GM19239 (cell line): ENCODE measurements around the gene AKAP1.

Experiments
- DNase-seq: peaks from one replicate; pipeline ENCODE4 v3.0.0; 2011; ENCODE audit warnings: low spot score; ENCODE audit not compliant: insufficient read length
- FAIRE-seq: peaks from 2 replicates; lab custom pipeline; 2011; peaks lifted over from hg19 to GRCh38; lab: Jason Lieb, UNC

AKAP1 gene, protein sequence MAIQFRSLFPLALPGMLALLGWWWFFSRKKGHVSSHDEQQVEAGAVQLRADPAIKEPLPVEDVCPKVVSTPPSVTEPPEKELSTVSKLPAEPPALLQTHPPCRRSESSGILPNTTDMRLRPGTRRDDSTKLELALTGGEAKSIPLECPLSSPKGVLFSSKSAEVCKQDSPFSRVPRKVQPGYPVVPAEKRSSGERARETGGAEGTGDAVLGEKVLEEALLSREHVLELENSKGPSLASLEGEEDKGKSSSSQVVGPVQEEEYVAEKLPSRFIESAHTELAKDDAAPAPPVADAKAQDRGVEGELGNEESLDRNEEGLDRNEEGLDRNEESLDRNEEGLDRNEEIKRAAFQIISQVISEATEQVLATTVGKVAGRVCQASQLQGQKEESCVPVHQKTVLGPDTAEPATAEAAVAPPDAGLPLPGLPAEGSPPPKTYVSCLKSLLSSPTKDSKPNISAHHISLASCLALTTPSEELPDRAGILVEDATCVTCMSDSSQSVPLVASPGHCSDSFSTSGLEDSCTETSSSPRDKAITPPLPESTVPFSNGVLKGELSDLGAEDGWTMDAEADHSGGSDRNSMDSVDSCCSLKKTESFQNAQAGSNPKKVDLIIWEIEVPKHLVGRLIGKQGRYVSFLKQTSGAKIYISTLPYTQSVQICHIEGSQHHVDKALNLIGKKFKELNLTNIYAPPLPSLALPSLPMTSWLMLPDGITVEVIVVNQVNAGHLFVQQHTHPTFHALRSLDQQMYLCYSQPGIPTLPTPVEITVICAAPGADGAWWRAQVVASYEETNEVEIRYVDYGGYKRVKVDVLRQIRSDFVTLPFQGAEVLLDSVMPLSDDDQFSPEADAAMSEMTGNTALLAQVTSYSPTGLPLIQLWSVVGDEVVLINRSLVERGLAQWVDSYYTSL

DNA sequence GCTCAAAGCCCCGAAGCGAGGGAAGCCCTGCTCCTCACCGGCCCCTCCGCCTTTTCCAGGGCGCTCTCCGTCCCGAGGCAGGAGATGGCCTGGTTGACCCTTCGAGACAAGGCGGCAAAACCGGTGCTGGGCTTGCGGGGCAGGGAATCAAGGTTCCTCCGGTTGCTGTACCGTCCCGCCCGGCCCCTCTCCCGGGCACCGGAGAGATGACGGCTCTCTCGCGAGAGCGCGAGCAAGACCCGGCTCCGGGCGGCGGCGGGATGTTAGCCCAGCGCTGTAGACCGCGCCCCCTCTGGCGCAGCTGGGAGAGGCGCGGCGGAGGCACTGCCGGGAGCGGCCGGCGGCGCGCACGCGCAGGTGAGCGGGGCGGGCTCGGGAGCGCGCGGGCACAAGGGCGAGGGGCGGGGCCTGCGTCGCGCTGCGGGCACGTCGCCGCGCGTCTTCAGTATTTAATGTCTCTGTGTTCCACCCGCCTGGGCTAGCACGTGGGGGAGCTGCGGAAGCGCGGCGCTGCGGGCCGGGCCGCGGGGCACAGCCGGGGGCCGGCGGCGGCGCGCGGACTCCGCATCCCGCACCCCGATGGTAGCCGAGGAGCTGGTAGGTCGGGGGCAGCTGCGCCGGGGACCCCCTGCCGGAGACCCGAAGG lies at the start of gene AKAP1:
Gene AKAP1 (plus strand): TSS at position 445 of the 646 bp plus-strand sequence. CDS start 20,219 bp downstream, outside the sequence.
- DNase-seq: peak; percentile 93
- peak; percentile 87 for FAIRE-seq

DNA sequence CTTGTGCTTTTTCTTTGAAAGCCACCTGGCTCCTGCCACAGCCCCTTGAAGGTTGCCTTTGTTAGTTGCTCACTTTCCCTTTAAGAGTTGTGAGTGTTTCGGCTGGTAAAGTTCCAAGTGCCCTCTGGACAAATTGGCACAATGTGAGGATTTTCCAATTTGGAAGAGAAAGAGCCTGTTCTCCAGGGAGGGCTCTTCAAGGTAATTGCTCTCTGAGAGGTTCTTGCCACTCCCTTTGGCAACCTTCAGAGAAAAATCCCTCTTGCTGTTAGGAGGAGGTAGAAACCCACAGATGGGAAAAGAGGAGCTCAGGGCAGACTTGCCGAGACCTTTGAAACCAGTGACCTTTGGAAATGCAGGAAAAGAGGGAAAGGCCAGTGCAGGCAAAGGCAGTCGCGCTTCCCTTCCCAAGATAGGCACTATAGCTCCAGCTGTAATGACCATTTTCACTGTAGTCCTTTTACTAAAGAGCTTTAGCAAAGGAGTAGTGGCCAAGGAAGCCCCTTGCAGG lies 49.0 kb upstream of the AKAP1 start:
- no peak for FAIRE-seq
- no peak for DNase-seq

DNA sequence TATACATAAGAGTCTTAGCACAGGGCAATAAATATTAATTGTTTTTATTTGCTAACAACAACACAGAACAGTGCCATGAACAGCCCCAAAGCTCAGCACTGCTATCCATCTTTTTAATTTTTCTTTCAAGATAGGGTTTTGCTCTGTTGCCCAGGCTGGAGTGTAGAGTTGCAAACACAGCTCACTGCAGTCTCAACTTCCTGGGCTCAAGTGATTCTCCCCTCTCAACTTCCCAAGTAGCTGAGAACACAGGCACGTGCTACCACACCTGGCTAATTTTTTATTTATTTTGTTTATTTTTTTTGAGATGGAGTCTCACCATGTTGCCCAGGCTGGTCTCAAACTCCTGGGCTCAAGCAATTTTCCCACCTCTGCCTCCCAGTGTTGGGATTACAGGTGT lies 47.6 kb upstream of the AKAP1 start:
- FAIRE-seq (no peak), DNase-seq (no peak)

DNA sequence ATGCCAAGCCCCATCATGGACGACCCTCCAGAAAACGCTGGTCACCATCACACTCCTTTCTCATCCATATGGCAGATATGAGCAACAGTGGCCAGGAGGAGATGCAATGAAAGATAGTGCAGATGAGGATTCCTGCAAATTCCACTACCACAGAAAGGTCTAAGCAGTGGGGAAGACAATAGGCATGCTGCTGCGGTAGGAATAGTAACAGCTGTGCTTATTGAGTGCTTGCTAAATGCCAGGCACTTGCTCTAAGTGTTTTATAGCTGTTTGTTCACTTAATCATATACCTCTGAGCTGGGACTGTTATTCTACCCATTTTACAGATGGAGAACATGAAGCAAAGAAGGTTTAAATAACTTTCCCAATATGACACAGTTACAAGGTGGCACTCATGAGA lies 46.6 kb upstream of the AKAP1 start:
- DNase-seq (no peak), FAIRE-seq (no peak)

DNA sequence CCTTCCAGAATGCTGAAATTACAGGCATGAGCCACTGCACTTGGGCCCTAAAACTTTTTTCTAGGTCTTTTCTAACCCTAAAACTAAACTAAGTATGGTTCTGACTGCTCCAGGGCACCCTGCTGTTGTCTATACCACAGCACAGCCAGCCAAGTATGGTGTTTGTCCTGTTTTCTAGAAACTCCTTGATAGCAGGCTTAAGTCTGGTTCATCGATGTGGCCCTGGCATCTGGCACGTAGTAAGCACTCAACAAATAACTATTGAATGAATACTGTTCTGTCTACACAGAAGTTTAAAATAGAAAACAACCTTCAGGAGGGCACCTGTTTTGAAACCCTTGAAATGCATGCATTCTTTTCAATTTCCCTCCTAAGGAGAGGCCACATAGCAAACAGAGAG lies 44.5 kb upstream of the AKAP1 start:
- no peak for FAIRE-seq
- DNase-seq: no peak

DNA sequence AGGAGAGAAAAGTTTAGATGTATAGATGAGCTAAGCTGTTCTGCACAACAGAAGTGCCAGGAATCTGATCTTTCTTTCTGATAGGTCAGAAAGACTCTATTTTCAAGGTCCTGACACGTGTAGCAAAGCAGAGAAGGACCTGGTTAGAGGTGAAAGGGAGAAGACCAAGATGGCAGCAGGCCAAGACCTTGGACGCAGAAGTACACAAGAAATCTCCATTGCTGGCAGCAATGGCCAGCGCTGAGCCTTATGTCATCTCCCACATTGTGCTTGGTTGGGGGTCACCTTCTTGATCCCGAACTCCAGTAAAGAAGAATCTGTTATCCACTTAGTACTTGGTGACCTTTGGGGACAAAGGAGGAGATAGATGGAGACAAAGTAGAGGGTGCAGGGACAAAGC lies 41.8 kb upstream of the AKAP1 start:
- DNase-seq: no peak
- FAIRE-seq: no peak

DNA sequence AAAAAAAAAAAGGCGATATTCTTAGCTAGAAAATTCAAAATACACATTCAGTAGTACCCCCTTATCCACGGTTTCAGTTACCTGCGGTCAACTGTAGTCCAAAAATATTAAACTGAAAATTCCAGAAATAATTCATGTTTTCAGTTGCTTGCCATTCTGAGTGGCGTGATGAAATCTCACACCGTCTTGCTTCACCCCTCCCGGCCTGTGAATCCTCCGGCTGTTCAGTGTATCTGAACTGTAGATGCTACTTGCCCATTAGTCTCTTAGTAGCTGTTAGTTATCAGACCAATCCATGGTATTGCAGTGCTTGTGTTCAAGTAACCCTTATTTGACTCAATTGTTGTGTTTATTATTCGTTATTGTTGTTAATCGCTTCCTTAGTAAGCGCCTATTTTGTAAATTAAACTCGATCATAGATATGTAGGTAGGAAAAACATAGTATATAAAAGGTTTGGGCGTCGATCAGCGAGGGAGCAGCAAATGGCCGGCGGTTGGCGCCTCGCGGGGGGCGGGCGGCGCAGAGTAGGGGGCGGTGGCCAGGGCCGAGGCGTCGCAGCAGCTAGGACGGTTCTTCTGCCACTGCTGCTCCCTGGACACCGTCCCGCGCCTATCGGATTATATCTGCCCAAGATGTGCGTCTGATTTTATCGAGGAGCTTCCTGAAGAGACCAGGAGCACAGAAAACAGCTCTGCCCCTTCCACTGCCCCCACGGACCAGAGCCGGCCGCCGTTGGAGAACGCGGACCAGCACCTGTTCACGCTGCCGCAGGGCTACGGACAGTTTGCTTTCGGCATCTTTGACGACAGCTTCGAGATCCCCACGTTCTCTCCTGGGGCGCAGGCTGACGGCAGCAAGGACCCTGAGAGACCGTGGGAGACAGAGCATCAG lies 39.8 kb upstream of the AKAP1 start:
- no peak for FAIRE-seq
- DNase-seq: no peak

DNA sequence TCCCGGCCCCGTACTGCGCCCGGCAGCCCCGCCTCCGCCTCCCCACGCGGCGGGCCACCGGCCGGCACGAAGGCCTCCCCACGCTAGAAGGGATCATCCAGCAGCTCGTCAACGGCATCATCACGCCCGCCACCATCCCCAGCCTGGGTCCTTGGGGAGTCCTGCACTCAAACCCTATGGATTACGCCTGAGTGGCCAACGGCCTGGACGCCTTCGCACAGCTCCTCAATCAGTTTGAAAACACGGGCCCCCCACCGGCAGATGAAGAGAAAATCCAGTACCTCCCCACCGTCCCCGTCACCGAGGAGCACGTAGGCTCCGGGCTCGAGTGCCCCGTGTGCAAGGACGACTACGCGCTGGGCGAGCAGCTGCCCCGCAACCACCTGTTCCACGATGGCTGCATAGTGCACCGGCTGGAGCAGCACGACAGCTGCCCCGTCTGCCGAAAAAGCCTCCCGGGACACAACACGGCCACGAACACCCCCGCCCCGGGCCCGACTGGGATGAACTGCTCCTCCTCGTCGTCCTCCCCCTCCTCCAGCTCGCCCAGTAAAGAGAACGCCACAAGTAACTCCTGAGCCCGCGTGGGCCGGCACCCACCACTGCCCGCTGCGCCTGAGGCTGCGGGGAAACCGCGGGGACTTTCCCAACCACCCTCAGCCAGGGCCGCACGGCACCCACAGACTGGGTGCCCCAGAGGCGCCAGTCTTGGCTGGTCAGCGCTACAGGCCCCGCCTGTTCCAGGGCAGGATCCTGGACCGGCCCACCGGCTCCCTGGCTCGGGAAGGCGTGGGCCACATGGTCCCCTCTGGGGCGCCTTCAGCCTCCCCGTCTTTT lies 39.0 kb upstream of the AKAP1 start:
- peak; percentile 11 for FAIRE-seq
- peak; percentile 40 for DNase-seq

DNA sequence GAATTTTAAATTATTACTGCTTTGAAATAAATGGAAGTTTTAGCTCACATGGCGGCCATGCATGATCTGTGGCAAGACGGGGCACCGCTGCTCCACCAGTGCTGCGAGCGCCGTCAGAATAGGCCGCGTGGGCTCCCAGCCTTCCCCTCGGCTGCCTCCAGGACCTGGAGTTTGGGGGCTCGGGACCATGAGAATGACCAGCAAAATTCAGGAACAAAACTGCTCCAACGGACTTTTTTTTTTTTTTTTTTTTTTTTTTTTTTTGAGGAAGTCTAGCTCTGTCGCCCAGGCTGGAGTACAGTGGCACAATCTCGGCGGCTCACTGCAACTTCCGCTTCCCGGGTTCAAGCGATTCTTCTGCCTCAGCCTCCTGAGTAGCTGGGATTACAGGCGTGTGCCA lies 38.3 kb upstream of the AKAP1 start:
- DNase-seq (no peak), FAIRE-seq (no peak)

DNA sequence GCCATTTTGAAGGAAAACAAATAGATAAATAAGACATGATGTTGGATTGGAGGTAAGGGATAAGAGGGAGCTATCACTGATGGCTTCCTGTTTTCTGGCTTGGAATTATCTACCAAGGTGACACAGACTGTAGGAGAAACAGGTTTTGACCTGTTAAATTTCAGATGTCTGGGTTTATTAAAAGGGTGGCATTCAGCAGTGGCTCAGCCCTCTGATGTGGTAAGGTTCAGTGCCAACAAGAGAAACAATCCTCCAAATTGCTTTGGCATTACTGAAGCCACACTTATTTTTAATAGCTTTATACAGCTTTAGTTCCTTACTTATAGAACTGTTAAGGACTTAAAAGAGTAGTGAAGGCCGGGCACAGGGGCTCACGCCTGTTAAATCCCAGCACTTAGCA lies 37.0 kb upstream of the AKAP1 start:
- no peak for FAIRE-seq
- no peak for DNase-seq

DNA sequence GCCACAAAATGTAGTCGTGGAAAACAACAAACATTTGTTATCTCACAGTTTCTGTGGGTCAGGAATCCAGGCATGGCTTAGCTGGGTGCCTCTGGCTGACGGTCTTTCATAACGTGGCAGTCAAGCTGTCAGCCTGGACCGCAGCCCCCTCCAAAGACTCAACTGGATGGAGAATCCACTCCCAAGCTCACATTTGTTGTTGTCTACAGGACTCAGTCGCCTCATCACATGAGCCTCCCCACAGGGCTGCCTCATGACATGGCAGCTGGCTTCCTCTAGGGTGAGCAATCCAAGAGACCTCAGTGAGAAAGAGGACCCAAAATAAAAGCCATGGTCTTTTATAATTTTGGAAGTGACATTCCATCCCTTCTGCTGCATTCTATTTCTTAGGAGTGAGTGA lies 34.7 kb upstream of the AKAP1 start:
- no peak for FAIRE-seq
- DNase-seq: no peak

DNA sequence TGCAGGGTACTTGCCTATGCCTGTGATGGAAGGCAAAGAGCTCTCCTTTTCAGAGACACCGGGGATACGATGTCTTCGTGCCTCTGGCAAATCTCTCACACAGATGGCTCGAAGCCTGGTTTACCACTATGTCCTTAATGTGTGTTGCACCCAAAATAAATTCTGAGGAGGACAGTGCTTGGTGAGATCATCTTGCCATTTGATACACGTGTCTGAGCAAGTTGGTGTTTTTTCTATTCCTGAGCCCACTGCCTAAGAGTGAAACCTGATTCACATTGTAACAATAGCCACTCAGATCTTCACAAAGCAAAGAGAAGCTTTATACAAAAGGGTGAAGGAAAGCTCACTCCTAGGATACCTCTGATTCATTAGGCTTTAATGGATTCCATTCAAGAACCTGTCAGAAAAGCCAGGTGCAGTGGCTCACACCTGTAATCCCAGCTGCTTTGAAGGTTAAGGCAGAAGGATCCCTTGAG lies 33.1 kb upstream of the AKAP1 start:
- FAIRE-seq: no peak
- DNase-seq: no peak

DNA sequence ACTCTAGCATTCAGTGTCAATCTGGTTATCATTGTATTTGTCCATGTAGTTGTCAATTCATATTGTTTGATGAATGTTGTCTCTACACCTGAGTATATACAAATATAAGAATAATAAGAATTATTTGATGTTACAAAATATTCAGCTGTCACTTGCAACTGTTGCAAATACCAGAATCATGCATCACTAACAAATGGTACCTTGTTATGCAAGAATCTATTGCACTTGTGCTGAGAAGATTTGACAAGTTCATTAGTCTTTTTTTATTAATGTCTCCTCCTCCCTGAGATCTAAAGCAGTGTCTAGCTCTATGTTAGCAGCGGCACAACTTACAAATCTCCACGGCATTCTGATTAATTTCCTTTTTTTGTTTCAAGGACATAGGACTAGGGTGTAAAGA lies 22.2 kb upstream of the AKAP1 start:
- FAIRE-seq: no peak
- no peak for DNase-seq

DNA sequence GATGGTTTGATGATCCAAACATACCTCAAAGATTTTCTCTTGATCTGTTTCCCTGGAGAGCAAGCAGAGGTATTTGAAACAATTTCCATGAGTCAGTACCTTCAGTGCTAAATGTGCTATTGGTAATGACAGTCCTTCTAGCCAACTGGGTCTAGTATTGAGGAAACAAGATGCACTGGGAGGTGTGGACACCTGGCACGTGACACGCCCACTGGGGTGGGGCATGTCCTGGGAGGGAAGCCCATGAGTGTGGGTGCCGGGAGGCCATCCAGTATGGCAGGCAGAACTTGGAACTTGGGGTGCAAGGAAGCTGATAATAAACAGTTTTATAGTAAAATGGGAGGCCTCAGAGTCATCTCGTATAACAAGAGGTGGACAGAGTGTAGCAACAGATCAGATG lies 17.9 kb upstream of the AKAP1 start:
- DNase-seq (no peak), FAIRE-seq (no peak)

DNA sequence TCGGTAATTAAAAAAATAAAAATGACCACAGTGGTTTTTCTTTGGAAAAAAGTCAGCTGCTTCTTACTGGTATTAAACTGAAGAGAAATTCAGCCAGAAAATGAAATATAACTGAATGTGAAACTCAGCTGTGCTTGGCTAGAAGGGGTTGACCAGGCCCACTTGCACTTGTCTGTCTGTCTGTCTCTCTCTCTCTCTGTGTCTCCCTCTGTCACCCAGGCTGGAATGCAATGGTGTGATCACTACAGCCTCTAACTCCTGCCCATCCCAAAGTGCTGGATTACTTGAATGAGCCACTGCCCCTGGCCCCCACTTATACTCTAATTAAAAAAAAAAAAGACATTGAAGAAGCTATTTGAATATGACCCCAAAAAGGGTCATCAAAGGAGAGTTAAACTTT lies 17.3 kb upstream of the AKAP1 start:
- no peak for FAIRE-seq

DNA sequence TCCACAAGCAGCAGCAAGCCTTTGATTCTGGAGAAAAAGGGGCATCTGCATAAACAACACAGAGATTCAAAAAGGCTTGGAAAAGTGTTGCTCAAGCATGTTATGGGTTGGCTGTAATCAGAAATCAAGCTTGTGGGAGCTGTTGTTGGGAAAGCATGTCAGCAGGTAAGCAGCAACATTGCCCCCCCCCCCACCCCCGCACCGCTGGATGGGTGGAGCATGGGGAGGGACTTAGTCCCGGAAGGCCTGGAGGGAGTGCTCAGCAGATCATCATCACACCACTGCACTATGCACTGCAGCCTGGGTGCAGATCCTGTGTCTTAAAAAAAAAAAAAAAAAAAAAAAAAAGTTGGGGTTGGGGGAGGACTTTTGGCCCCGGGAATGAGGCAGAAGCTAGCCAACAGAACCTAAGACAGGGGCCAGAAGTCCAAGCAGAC lies 16.8 kb upstream of the AKAP1 start:
- DNase-seq: no peak

More for the DNA sequence above, 17.3 kb upstream of the AKAP1 start:
- DNase-seq: no peak

DNA sequence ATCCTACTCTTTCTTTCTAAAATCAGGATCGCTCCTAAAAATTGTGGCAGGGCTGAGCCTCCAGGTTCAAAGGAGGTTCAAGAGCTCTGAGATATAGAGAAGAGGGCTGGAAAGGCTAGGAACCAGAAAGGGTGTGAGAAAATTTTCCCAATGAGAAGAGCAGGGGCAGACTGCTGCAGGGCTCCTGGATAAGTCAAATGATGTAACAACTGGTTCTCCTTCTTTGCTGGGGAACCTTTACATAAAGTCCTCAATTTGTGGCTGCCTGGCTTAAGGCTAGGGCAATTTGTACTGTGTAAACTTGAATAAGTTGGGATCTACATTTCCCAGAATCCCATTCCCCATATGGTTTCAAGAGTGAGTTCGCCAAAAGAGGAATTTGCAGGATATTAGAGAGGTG lies 16.3 kb upstream of the AKAP1 start:
- no peak for DNase-seq
- no peak for FAIRE-seq

More for the DNA sequence above, 16.8 kb upstream of the AKAP1 start:
- no peak for FAIRE-seq
